ENCODE measurements around the gene FNDC1.

GRCh38 chr6:159254186-159254585, 85.0 kb downstream of the FNDC1 start:
- no peak for TF ChIP-seq CTCF (IDR thresholded peaks at IDR 0.05 in 2 of 3, conservative IDR thresholded peaks at IDR 0.05 in 1 of 3; ENCODE audit: control insufficient read depth in 2 of 3, extremely low read depth in 1 of 3, insufficient read depth in 1 of 3, low read depth in 3 of 3, low read length in 3 of 3)
- no peak for TF ChIP-seq EP300 (IDR thresholded peaks at IDR 0.05; ENCODE audit: borderline replicate concordance in 1 of 2, control insufficient read depth in 1 of 2, low read depth in 2 of 2, low read length in 2 of 2)
- TF ChIP-seq CHD2 (IDR thresholded peaks at IDR 0.05; ENCODE audit: borderline replicate concordance, low read depth, low read length) = no peak
- no peak for TF ChIP-seq RFX5 (IDR thresholded peaks at IDR 0.05; ENCODE audit: low read depth, low read length)
- TF ChIP-seq LARP7 (IDR thresholded peaks at IDR 0.05) = no peak
- no peak for TF ChIP-seq MAX (IDR thresholded peaks at IDR 0.05; ENCODE audit: low read depth, low read length)
- TF ChIP-seq EZH2 (IDR thresholded peaks at IDR 0.05; ENCODE audit: borderline replicate concordance, control insufficient read depth, low read depth, low read length) = no peak
- TF ChIP-seq YY1 (IDR thresholded peaks at IDR 0.05; ENCODE audit: low read depth, low read length) = no peak
- TF ChIP-seq MXI1 (IDR thresholded peaks at IDR 0.05; ENCODE audit: low read depth, low read length) = no peak
- TF ChIP-seq HDAC2 (IDR thresholded peaks at IDR 0.05) = no peak
- no peak for TF ChIP-seq ATF2 (IDR thresholded peaks at IDR 0.05; ENCODE audit: low read length)
- no peak for TF ChIP-seq REST (IDR thresholded peaks at IDR 0.05; ENCODE audit: low read depth, low read length)
